HG02938 (cell line): ENCODE results near the gene SH2D3A.
"Not testable (repeated sequence)": the region's sequence is repeated elsewhere in the genome, so short reads cannot be mapped to it uniquely, and the experiment has no call there.

Source experiments
- ATAC-seq: cut with Tn5 transposase; IDR thresholded peaks from one replicate; pipeline ENCODE4 v1.9.1; 2021; ENCODE audit warnings: mild to moderate bottlenecking, moderate library complexity; ENCODE audit not compliant: unreplicated experiment

SH2D3A gene

GRCh38 chr19:6762253-6762797, 4.9 kb downstream of the SH2D3A start:
- ATAC-seq, result not testable (repeated sequence)

GRCh38 chr19:6761053-6761676, 6.1 kb downstream of the SH2D3A start:
- no peak for ATAC-seq

- ATAC-seq, result no peak
Measured at GRCh38 chr19:6760606-6761005, 6.6 kb downstream of the SH2D3A start.

- ATAC-seq, result no peak
Measured at GRCh38 chr19:6754653-6755463, 12.4 kb downstream of the SH2D3A start.

- no peak for ATAC-seq
Measured at GRCh38 chr19:6754136-6754535, 13.1 kb downstream of the SH2D3A start.

GRCh38 chr19:6753178-6754031, 13.8 kb downstream of the SH2D3A start:
- peak; percentile 61 for ATAC-seq

- ATAC-seq, result no peak
Measured at GRCh38 chr19:6752256-6753177, 14.7 kb downstream of the SH2D3A start.

GRCh38 chr19:6751189-6751588, 16.0 kb downstream of the SH2D3A start:
- no peak for ATAC-seq

- ATAC-seq, result no peak
Measured at GRCh38 chr19:6750062-6750461, 17.2 kb downstream of the SH2D3A start.

GRCh38 chr19:6748543-6748942, 18.7 kb downstream of the SH2D3A start:
- not testable (repeated sequence) for ATAC-seq

GRCh38 chr19:6745965-6746364, 21.3 kb downstream of the SH2D3A start:
- ATAC-seq, result no peak

- ATAC-seq, result no peak
Measured at GRCh38 chr19:6744381-6745301, 22.6 kb downstream of the SH2D3A start.

- no peak for ATAC-seq
Measured at GRCh38 chr19:6743714-6744380, 23.4 kb downstream of the SH2D3A start.

- ATAC-seq, result no peak
Measured at GRCh38 chr19:6743066-6743465, 24.2 kb downstream of the SH2D3A start.

- no peak for ATAC-seq
Measured at GRCh38 chr19:6740589-6741343, 26.5 kb downstream of the SH2D3A start.

GRCh38 chr19:6739883-6740588, 27.2 kb downstream of the SH2D3A start:
- ATAC-seq, result no peak

GRCh38 chr19:6739390-6739882, 27.8 kb downstream of the SH2D3A start, which contains the start of gene TRIP10:
Gene TRIP10, plus strand, starts transcription at chr19:6739680. Its CDS starts 82 bp downstream, at chr19:6739762.
- ATAC-seq, result no peak
